Upper lobe of right lung (tissue), 1 donor: ENCODE results near the gene THSD4. TPM values are rescaled to one million over a fixed set of nuclear protein-coding genes. Genes with fewer than 3 reads are reported as not detected.

ENCODE experiments used
- ATAC-seq: fragments of 200-7000 bp; cut with Tn5 transposase; one replicate; pipeline ENCODE4 v1.9.1; 2020; ENCODE audit warnings: mild to moderate bottlenecking, moderate library complexity
- DNase-seq: peaks from one replicate; pipeline ENCODE4 v3.0.0-alpha.2; 2020
- H3K27ac ChIP-seq: fragments of 200-600 bp; one replicate; pipeline ENCODE4 v1.8.0; 2022
- H3K27me3 ChIP-seq: fragments of 200-600 bp; one replicate; pipeline ENCODE4 v1.8.0; 2022; ENCODE audit warnings: mild to moderate bottlenecking
- H3K36me3 ChIP-seq: fragments of 200-600 bp; one replicate; pipeline ENCODE4 v1.8.0; 2022
- H3K4me1 ChIP-seq: fragments of 200-600 bp; one replicate; pipeline ENCODE4 v1.8.0; 2022
- H3K4me3 ChIP-seq: fragments of 200-600 bp; one replicate; pipeline ENCODE4 v1.8.0; 2022; ENCODE audit warnings: mild to moderate bottlenecking
- H3K9me3 ChIP-seq: fragments of 200-600 bp; one replicate; pipeline ENCODE4 v1.8.0; 2022
- CTCF ChIP-seq: fragments of 200-600 bp; IDR thresholded peaks from one replicate; pipeline ENCODE4 v1.8.0; 2022; ENCODE audit warnings: antibody characterized with exemption
- intact Hi-C: fragments of 100-400 bp; cut with DNase I; formaldehyde crosslinking; loops from one replicate; pipeline ENCODE4 v1.11.0; 2022
- total RNA-seq: library from RNA; stranded (reverse); fragmentation: NEBNext Ultra II Directional; extraction: Animal tissue kit (Norgen Biotek cat#: 25700); gene quantifications from one replicate; pipeline ENCODE4 v1.2.1, GENCODE V29; 2021
- donor health status: DM: no; HTN: yes; CAD: no; lungs with severe emphysema.

Gene THSD4
- total RNA-seq, 1 donor from 2014 or later, result 25.6 TPM

GRCh38 chr15:71809346-71809745, 694.1 kb downstream of the THSD4 start:
- Histone ChIP-seq H3K9me3 (no peaks in the 10 kb centered on the region), H3K4me3 (no peak overlapping the region), H3K27me3 (no peaks in the 10 kb centered on the region), H3K36me3 (no peaks in the 10 kb centered on the region), H3K4me1 (no peaks in the 10 kb centered on the region), H3K27ac (no peak overlapping the region)
- TF ChIP-seq CTCF, result no peak
- ATAC-seq (no peak), DNase-seq (no peak)
- intact Hi-C loops, result no loop called here

- ATAC-seq (no peak), DNase-seq (no peak)
Measured at GRCh38 chr15:71810256-71811035, 695.2 kb downstream of the THSD4 start, which contains the start of gene NR2E3. TSS of gene NR2E3 (plus strand) at chr15:71810554. CDS start at chr15:71810744, 190 bp downstream.

GRCh38 chr15:71811036-71811736, 695.9 kb downstream of the THSD4 start:
- no peak for DNase-seq
- no peaks in the 10 kb centered on the region for H3K4me1 ChIP-seq
- ATAC-seq, result no peak
- H3K27ac ChIP-seq, result no peak overlapping the region
- no peak for TF ChIP-seq CTCF
- no peaks in the 10 kb centered on the region for H3K27me3 ChIP-seq
- H3K9me3 ChIP-seq, result no peaks in the 10 kb centered on the region
- H3K36me3 ChIP-seq, result no peaks in the 10 kb centered on the region
- intact Hi-C loops, result no loop called here
- no peak overlapping the region for H3K4me3 ChIP-seq

More at GRCh38 chr15:71810256-71811035, 695.2 kb downstream of the THSD4 start, which contains the start of gene NR2E3:
- no peaks in the 10 kb centered on the region for H3K9me3 ChIP-seq
- no peak within 1 kb of the TSS for H3K27ac ChIP-seq
- no peaks in the 10 kb centered on the region for H3K36me3 ChIP-seq
- intact Hi-C loops, result no loop called here
- no peak for TF ChIP-seq CTCF
- no peaks in the 10 kb centered on the region for H3K27me3 ChIP-seq
- H3K4me3 ChIP-seq, result no peak within 1 kb of the TSS
- H3K4me1 ChIP-seq, result no peaks in the 10 kb centered on the region

- no peak for ATAC-seq
- Histone ChIP-seq H3K27me3 (no peaks in the 10 kb centered on the region), H3K9me3 (no peaks in the 10 kb centered on the region), H3K4me3 (no peak overlapping the region), H3K36me3 (no peaks in the 10 kb centered on the region), H3K27ac (no peak overlapping the region), H3K4me1 (no peaks in the 10 kb centered on the region)
- intact Hi-C loops, result no loop called here
- no peak for DNase-seq
- TF ChIP-seq CTCF, result no peak
Measured at GRCh38 chr15:71811752-71812735, 696.8 kb downstream of the THSD4 start.

- no peak overlapping the region for H3K4me3 ChIP-seq
- intact Hi-C loops, result no loop called here
- no peaks in the 10 kb centered on the region for H3K4me1 ChIP-seq
- ATAC-seq (peak; percentile 41), DNase-seq (no peak)
- H3K36me3 ChIP-seq, result no peaks in the 10 kb centered on the region
- H3K27me3 ChIP-seq, result no peaks in the 10 kb centered on the region
- H3K27ac ChIP-seq, result no peak overlapping the region
- no peak for TF ChIP-seq CTCF
- H3K9me3 ChIP-seq, result no peaks in the 10 kb centered on the region
Measured at GRCh38 chr15:71812966-71813722, 697.9 kb downstream of the THSD4 start.
